CD14-positive monocyte (primary cell): ENCODE measurements around the gene TXLNB. TPM values are rescaled to one million over a fixed set of nuclear protein-coding genes. Genes with fewer than 3 reads are reported as not detected.
A peak's percentile ranks its signal among the peaks of the same experiment; 100 is the strongest.

Experiments
- DNase-seq, 3 donors: peaks; one replicate each; pipeline ENCODE4 v3.0.0-alpha.2; 2011 to 2022
- H2AFZ ChIP-seq: 2 replicates; pipeline ENCODE4 v1.6.0; 2012; ENCODE audit warnings: mild to moderate bottlenecking, low read depth, low read length, inconsistent platforms; ENCODE audit not compliant: insufficient read depth, poor library complexity, severe bottlenecking
- H3K27ac ChIP-seq, 2 donors: 1 replicate in 1 of 2; 2 replicates in 1 of 2; pipeline ENCODE4 v1.5.1; 2012 to 2013; ENCODE audit warnings: low read length in 2 of 2, control low read depth in 1 of 2, inconsistent platforms in 1 of 2, low read depth in 1 of 2, mild to moderate bottlenecking in 1 of 2
- H3K27me3 ChIP-seq, 2 donors: one replicate each; pipeline versions ENCODE4 v1.6.0 to v1.6.1; 2011 to 2013; ENCODE audit warnings: low read length in 2 of 2; ENCODE audit not compliant: control insufficient read depth in 2 of 2, insufficient read depth in 2 of 2
- H3K36me3 ChIP-seq, 2 donors: replicated peaks in 1 of 2; 1 replicate in 1 of 2; 2 replicates in 1 of 2; pipeline versions ENCODE4 v1.5.1 to v1.6.1; 2012 to 2013; ENCODE audit warnings: low read length in 2 of 2, control low read depth in 1 of 2, inconsistent platforms in 1 of 2, mild to moderate bottlenecking in 1 of 2; ENCODE audit not compliant: insufficient read depth in 2 of 2, control insufficient read depth in 1 of 2
- H3K4me1 ChIP-seq, 2 donors: 1 replicate in 1 of 2; 2 replicates in 1 of 2; pipeline versions ENCODE4 v1.5.1 to v1.6.1; 2012 to 2013; ENCODE audit warnings: low read length in 2 of 2, control low read depth in 1 of 2, inconsistent platforms in 1 of 2, mild to moderate bottlenecking in 1 of 2, moderate library complexity in 1 of 2; ENCODE audit not compliant: insufficient read depth in 2 of 2, control insufficient read depth in 1 of 2
- H3K4me2 ChIP-seq: replicated peaks from 2 replicates; pipeline ENCODE3; 2012; ENCODE audit warnings: low read length, moderate library complexity, mild to moderate bottlenecking; ENCODE audit not compliant: poor library complexity, severe bottlenecking; ENCODE audit errors: extremely low read depth
- H3K4me3 ChIP-seq, 3 experiments: fragments of 200-600 bp in 1 of 3; sonication (generic) in 1 of 3; replicated peaks in 1 of 3; 1 replicate in 2 of 3; 2 replicates in 1 of 3; pipeline ENCODE4 v1.5.1; 2011 to 2013; ENCODE audit warnings: low read length in 3 of 3, mild to moderate bottlenecking in 3 of 3, control low read depth in 2 of 3, low read depth in 2 of 3, inconsistent platforms in 1 of 3, moderate library complexity in 1 of 3
- H3K79me2 ChIP-seq: 2 replicates; pipeline ENCODE4 v1.6.0; 2012; ENCODE audit warnings: mild to moderate bottlenecking, control low read depth, inconsistent platforms, low read length, moderate library complexity; ENCODE audit not compliant: insufficient read depth
- H3K9ac ChIP-seq: 2 replicates; pipeline ENCODE4 v1.6.0; 2017; ENCODE audit warnings: low read length, mild to moderate bottlenecking; ENCODE audit not compliant: insufficient read depth, poor library complexity, severe bottlenecking
- H3K9me3 ChIP-seq, 2 donors: replicated peaks in 1 of 2; 1 replicate in 1 of 2; 2 replicates in 1 of 2; pipeline versions ENCODE4 v1.5.1 to v1.6.1; 2012 to 2013; ENCODE audit warnings: low read length in 2 of 2, control low read depth in 1 of 2; ENCODE audit not compliant: control insufficient read depth in 1 of 2, insufficient read depth in 1 of 2
- H4K20me1 ChIP-seq: 2 replicates; pipeline ENCODE4 v1.6.0; 2012; ENCODE audit warnings: mild to moderate bottlenecking, low read length, control low read depth, moderate library complexity; ENCODE audit not compliant: insufficient read depth
- H3K27ac Mint-ChIP-seq, 7 donors: one replicate each; pipeline ENCODE4 v1.8.0; 2020; ENCODE audit warnings: mild to moderate bottlenecking in 7 of 7, mixed read lengths in 7 of 7, moderate library complexity in 6 of 7, inconsistent platforms in 2 of 7
- H3K27me3 Mint-ChIP-seq, 3 donors: one replicate each; pipeline ENCODE4 v1.8.0; 2021 to 2022; ENCODE audit warnings: low read depth in 3 of 3, mild to moderate bottlenecking in 3 of 3, mixed read lengths in 3 of 3, moderate library complexity in 3 of 3, inconsistent platforms in 1 of 3
- H3K36me3 Mint-ChIP-seq, 2 donors: one replicate each; pipeline ENCODE4 v1.8.0; 2020; ENCODE audit warnings: mixed read lengths in 2 of 2, inconsistent platforms in 1 of 2, mild to moderate bottlenecking in 1 of 2
- H3K4me1 Mint-ChIP-seq: one replicate; pipeline ENCODE4 v1.8.0; 2020; ENCODE audit warnings: mild to moderate bottlenecking, mixed read lengths
- H3K4me3 Mint-ChIP-seq, 2 donors: one replicate each; pipeline ENCODE4 v1.8.0; 2020; ENCODE audit warnings: mild to moderate bottlenecking in 2 of 2, mixed read lengths in 2 of 2, moderate library complexity in 1 of 2
- H3K9me3 Mint-ChIP-seq, 7 donors: one replicate each; pipeline ENCODE4 v1.8.0; 2020 to 2022; ENCODE audit warnings: mixed read lengths in 7 of 7, mild to moderate bottlenecking in 6 of 7, moderate library complexity in 6 of 7, inconsistent platforms in 2 of 7
- WGBS: methylation state at CpG from one replicate; pipeline ENCODE4 v1.1.5; 2013; ENCODE audit warnings: missing lambda C conversion rate; ENCODE audit not compliant: insufficient coverage; 5-methylcytosine and 5-hydroxymethylcytosine counted together
- intact Hi-C, 2 donors: fragments of 100-400 bp; cut with micrococcal nuclease; formaldehyde crosslinking; loops; one replicate each; pipeline versions ENCODE4 v1.15.0 to v1.15.1; 2023
- polyA plus RNA-seq, 3 donors: library from polyadenylated mRNA; depleted of rRNA in 1 of 3; unstranded in 2 of 3; stranded (reverse) in 1 of 3; fragments of 300-500 nt in 2 of 3; fragments of >200 nt in 1 of 3; fragmentation: Illumina TruSeq in 2 of 3; gene quantifications; 1 replicate in 2 of 3; 2 replicates in 1 of 3; pipeline ENCODE4 v1.2.3, GENCODE V29; 2012 to 2021
- TF ChIP-seq, protein P1 (sequence below): fragments of 200-600 bp; IDR thresholded peaks from one replicate; pipeline ENCODE4 v1.8.0; 2022; ENCODE audit warnings: antibody characterized with exemption, mild to moderate bottlenecking

TXLNB gene
- polyA plus RNA-seq, 3 donors: 0.04 to 0.25 (median 0.14) TPM

DNA sequence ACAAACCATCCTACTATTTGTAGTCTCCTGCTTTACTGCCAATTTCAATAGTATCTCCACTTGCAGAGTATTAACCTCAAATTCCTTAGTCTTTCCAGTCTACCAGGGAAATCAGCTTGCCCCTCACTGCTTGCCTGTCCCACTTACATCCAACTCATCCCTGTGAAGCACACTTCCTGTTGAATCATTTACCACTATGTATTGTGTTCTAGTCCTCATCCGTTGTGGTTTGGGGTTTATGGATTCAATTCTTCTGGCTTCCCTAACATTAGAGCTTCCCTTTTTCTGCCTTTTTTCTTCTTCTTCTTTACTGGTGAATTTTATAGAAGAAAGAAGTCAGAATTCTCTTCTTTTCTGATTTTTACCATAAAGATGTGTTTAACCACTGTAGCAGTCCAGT lies 5.1 kb upstream of the TXLNB start:
- peak overlapping the region in 1 of 2 donors; percentile 67 for H3K4me3 Mint-ChIP-seq
- Histone ChIP-seq H3K27me3 (no peaks in the 10 kb centered on the region), H3K79me2 (no peaks in the 10 kb centered on the region), H3K9me3 (no peaks in the 10 kb centered on the region), H3K9ac (no peak overlapping the region), H3K4me1 (peaks cover 27 to 40% of the 10 kb centered on the region in 2 donors), H3K4me3 (peak overlapping the region in 1 of 3 experiments; percentile 42), H3K36me3 (no peaks in the 10 kb centered on the region), H3K4me2 (peak overlapping the region; percentile 35), H4K20me1 (no peaks in the 10 kb centered on the region), H2AFZ (no peak overlapping the region), H3K27ac (peak overlapping the region in 1 of 2 donors; percentile 68)
- TF ChIP-seq, protein P1, sequence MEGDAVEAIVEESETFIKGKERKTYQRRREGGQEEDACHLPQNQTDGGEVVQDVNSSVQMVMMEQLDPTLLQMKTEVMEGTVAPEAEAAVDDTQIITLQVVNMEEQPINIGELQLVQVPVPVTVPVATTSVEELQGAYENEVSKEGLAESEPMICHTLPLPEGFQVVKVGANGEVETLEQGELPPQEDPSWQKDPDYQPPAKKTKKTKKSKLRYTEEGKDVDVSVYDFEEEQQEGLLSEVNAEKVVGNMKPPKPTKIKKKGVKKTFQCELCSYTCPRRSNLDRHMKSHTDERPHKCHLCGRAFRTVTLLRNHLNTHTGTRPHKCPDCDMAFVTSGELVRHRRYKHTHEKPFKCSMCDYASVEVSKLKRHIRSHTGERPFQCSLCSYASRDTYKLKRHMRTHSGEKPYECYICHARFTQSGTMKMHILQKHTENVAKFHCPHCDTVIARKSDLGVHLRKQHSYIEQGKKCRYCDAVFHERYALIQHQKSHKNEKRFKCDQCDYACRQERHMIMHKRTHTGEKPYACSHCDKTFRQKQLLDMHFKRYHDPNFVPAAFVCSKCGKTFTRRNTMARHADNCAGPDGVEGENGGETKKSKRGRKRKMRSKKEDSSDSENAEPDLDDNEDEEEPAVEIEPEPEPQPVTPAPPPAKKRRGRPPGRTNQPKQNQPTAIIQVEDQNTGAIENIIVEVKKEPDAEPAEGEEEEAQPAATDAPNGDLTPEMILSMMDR: no peak
- peak overlapping the region; percentile 54 to 91 (median 76) for H3K27ac Mint-ChIP-seq
- H3K4me1 Mint-ChIP-seq: peaks cover 32% of the 10 kb centered on the region
- WGBS: no CpG with 5 or more reads among the region's 1 CpG
- no peaks in the 10 kb centered on the region for H3K36me3 Mint-ChIP-seq
- peaks cover 0 to 1% (median 0%) of the 10 kb centered on the region in 3 donors for H3K27me3 Mint-ChIP-seq
- DNase-seq: peak; percentile 52 to 85 (median 85)
- intact Hi-C loops: loop anchor here in 1 of 2 donors (10.0 kb wide), 1 partner anchor 68 kb away; no protein-coding TSS in a partner anchor
- peaks cover 0 to 4% (median 0%) of the 10 kb centered on the region in 7 donors for H3K9me3 Mint-ChIP-seq

DNA sequence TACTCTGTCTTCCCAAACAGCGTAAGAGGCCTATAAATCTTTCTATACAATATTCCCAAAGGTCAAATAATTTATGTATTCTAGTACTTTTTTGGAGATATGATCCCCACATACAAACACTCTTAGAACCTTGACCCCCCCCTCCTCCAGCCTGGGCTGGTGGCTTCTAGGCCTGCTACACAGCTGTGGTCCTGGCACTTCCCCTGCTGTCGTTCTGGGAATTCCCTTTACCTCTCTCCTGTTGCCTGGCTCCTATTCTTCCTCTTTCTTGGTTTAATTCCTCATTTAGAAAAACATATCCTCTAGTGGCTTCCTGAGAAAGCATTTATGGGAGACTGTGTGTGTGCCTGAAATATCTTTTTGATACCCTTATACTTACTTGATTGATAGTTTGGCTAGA lies 4.1 kb upstream of the TXLNB start:
- intact Hi-C loops: loop anchor here in 1 of 2 donors (10.0 kb wide), 1 partner anchor 69 kb away; no protein-coding TSS in a partner anchor
- TF ChIP-seq, protein P1: no peak
- no peak overlapping the region for H2AFZ ChIP-seq

More for the DNA sequence above, 4.1 kb upstream of the TXLNB start:
- peak overlapping the region; percentile 35 for H3K4me2 ChIP-seq
- H3K9me3 ChIP-seq: no peaks in the 10 kb centered on the region
- 0% methylated on average over 1 of the region's 2 CpGs for WGBS
- peaks cover 0 to 4% (median 0%) of the 10 kb centered on the region in 7 donors for H3K9me3 Mint-ChIP-seq
- no peaks in the 10 kb centered on the region for H4K20me1 ChIP-seq
- peak overlapping the region in 1 of 3 experiments; percentile 28 for H3K4me3 ChIP-seq
- peaks cover 0 to 1% (median 0%) of the 10 kb centered on the region in 3 donors for H3K27me3 Mint-ChIP-seq
- peak; percentile 64 to 94 (median 89) for DNase-seq
- H3K27me3 ChIP-seq: no peaks in the 10 kb centered on the region
- H3K36me3 ChIP-seq: no peaks in the 10 kb centered on the region
- H3K36me3 Mint-ChIP-seq: no peaks in the 10 kb centered on the region
- H3K27ac Mint-ChIP-seq: peak overlapping the region; percentile 52 to 91 (median 81)
- H3K9ac ChIP-seq: no peak overlapping the region
- H3K4me1 Mint-ChIP-seq: peaks cover 42% of the 10 kb centered on the region
- H3K27ac ChIP-seq: peak overlapping the region in 1 of 2 donors; percentile 68
- H3K4me3 Mint-ChIP-seq: peak overlapping the region in 1 of 2 donors; percentile 32
- H3K4me1 ChIP-seq: peaks cover 37 to 50% of the 10 kb centered on the region in 2 donors
- H3K79me2 ChIP-seq: no peaks in the 10 kb centered on the region
